Stimulated activated naive CD8-positive, alpha-beta T cell treated with anti-CD3 and anti-CD28 coated beads, Interleukin-15, Interleukin-2, amounts not matched to agents 100 ng/mL and 50 ng/mL, for 24 hours (primary cell): ENCODE measurements around the gene CKAP2L.

Experiments used
- H3K27ac Mint-ChIP-seq: one replicate; pipeline ENCODE4 v1.8.0; 2021; ENCODE audit warnings: mild to moderate bottlenecking, mixed read lengths
- H3K27me3 Mint-ChIP-seq: one replicate; pipeline ENCODE4 v1.8.0; 2021; ENCODE audit warnings: mixed read lengths
- H3K36me3 Mint-ChIP-seq: one replicate; pipeline ENCODE4 v1.8.0; 2021; ENCODE audit warnings: low read depth, mixed read lengths
- H3K4me1 Mint-ChIP-seq: one replicate; pipeline ENCODE4 v1.8.0; 2021; ENCODE audit warnings: low read depth, mixed read lengths
- H3K4me3 Mint-ChIP-seq: one replicate; pipeline ENCODE4 v1.8.0; 2021; ENCODE audit warnings: mild to moderate bottlenecking, mixed read lengths
- H3K9me3 Mint-ChIP-seq: one replicate; pipeline ENCODE4 v1.8.0; 2021; ENCODE audit warnings: mixed read lengths

Gene CKAP2L, protein sequence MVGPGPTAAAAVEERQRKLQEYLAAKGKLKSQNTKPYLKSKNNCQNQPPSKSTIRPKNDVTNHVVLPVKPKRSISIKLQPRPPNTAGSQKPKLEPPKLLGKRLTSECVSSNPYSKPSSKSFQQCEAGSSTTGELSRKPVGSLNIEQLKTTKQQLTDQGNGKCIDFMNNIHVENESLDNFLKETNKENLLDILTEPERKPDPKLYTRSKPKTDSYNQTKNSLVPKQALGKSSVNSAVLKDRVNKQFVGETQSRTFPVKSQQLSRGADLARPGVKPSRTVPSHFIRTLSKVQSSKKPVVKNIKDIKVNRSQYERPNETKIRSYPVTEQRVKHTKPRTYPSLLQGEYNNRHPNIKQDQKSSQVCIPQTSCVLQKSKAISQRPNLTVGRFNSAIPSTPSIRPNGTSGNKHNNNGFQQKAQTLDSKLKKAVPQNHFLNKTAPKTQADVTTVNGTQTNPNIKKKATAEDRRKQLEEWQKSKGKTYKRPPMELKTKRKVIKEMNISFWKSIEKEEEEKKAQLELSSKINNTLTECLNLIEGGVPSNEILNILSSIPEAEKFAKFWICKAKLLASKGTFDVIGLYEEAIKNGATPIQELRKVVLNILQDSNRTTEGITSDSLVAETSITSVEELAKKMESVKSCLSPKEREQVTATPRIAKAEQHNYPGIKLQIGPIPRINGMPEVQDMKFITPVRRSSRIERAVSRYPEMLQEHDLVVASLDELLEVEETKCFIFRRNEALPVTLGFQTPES

DNA sequence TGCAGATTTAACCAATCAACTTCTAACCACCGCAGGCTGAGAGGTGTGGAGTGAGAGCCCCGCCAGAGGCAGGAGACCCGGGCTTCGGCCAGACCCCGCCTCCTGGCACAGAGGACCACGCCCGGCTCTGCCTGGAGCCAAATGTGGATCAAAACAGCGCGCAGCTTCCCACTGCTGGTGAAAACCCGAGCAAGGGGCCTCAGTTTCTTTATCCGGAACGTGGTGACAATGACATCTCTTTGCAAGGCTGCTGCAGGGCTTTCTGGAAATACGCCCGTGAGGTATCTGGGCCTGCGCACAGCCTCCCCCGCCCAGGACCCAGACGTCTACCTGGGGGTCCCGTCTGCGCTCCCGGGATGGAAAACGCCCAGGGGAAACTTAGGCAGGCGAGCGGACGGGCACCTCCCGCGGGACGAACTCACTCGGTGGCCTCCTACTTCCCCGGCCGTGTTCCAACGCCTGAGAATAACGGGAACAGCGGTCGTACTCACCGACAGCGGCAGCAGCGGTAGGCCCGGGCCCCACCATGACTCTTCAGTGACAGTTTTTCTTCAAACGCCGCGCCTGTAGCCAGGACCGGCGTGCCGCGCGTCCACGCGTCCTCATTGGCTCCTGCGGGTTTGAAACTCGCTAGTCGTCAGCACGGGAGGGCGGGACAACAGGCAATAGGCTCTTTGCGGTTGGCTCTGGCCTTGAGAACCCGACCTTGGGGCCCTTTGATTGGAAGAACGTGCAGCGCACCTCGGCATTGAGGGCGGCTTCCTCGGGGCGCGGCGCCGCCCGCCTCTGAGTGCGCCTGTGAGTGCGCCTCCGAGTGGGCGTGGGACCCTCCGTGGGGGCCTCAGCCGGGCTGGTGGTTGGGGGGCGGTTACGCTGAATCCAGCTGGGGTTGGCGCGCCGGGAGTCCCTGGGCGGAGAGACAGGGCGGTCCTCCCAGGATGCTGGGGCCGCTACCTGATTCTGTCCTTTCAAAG lies at the start of gene CKAP2L:
TSS of gene CKAP2L (minus strand) at position 539 of the 974 bp plus-strand sequence. CDS start at position 528, 11 bp downstream.
- peaks cover 37% of the 10 kb centered on the region for H3K4me1 Mint-ChIP-seq
- H3K4me3 Mint-ChIP-seq: peak within 1 kb of the TSS; percentile 95
- H3K36me3 Mint-ChIP-seq: peaks cover 17% of the 10 kb centered on the region

DNA sequence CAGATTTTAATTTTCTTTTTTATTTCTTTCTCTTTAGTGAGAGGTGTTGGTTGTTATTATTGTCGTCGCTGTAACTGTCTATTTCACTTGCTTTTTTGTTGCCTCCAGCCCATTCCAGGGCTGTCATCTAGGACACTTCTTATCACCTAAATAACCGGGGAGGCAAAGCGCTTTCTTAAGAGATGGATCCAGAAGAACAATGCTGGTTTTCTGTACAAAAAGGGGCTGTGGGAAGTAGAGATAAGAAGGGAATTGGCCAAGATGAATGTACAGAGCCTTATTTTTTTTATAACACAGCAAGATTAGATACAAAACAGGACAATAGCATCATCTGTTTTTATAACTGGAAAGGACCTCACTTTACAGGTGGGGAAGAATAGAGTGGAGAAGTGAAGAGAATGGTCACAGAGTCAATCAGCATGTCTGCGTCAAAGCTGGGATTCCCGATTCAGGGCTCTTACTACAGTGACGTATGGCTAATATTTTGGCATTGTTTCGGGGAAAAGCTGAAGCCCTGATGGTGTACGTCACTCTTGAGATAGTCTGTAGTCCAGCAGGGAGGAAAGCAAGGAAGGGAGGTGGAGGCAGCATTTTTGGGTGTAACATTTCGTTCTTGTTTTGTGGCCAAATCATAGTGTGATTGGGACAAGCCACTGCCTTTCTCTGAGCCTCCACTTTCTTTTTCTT lies 49.0 kb upstream of the CKAP2L start:
- Mint-ChIP-seq H3K27ac (no peak overlapping the region), H3K27me3 (no peaks in the 10 kb centered on the region), H3K4me3 (no peak overlapping the region), H3K4me1 (peaks cover 26% of the 10 kb centered on the region), H3K36me3 (no peaks in the 10 kb centered on the region), H3K9me3 (peaks cover 4% of the 10 kb centered on the region)

More for the DNA sequence above, at the start of gene CKAP2L:
- peak within 1 kb of the TSS; percentile 53 for H3K27ac Mint-ChIP-seq
- no peaks in the 10 kb centered on the region for H3K9me3 Mint-ChIP-seq
- no peaks in the 10 kb centered on the region for H3K27me3 Mint-ChIP-seq

DNA sequence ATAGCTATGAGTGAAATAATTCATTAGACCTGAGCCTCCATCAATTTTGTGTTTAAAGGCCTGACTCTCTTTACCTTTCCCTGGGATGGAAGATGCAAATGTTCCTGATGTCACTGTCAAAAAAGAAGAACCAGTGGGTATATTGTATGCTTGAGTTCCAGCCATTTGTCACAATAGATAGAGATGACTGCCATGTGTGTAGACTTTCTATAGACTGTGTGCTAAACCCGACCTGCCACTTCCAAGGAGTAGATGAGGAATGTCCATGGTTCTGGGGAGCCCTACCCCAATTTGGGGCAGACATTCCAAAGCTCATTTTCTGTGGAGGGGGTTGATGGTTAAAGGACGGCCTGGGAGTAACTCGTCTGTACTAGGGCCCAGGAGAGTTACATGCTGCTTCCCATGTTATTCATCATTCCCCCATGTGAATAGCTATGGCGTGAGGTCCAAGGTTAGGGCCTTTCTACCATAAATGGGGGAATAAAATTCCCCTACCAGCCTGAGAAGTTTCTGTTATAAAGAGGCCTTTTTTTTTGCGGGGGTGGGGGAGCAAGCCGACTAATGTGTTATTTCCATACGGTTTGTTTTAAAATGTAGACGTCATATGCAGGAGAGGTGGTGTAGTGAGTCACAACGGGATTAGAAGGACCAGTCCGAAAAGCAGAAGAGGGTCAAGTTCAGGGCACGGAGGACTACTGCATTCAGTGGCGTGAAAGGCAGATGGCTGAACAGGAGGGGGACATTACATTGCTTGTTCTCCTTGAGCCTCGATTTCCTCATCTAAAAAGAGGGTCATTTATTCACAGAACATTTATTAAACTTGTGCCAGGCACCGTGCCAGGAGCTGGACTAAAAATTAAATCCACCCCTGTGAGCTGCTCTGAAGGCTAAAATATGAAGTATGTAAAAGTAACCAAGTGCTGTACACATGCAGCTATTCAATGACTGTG lies 48.2 kb upstream of the CKAP2L start:
- Mint-ChIP-seq H3K4me3 (no peak overlapping the region), H3K4me1 (peaks cover 26% of the 10 kb centered on the region), H3K36me3 (peaks cover 1% of the 10 kb centered on the region), H3K27ac (peak overlapping the region; percentile 65), H3K9me3 (peaks cover 6% of the 10 kb centered on the region), H3K27me3 (no peaks in the 10 kb centered on the region)

DNA sequence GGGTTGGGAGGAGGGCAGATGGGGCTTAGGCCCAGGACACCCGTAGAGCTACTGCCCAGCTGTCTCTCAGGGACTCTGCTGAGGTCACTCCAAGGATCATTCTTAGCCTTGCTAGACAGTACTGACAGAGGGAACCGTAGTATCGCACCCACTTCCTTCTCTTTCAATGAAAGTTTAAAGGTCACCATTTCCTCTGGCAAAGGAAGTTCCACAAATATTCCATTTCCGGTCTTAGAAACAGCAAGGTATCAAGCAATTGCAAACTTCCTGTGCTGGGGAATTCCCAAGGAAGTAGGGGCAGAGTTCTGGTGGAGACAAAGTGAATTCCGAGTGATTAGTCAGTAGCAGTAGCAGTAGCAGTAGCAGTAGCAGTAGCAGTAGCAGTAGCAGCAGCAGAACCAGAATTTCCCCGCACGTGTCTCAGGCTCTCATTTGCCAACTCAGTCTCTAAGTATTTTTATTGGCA lies 47.5 kb upstream of the CKAP2L start:
- H3K4me1 Mint-ChIP-seq: peaks cover 26% of the 10 kb centered on the region
- H3K9me3 Mint-ChIP-seq: peaks cover 12% of the 10 kb centered on the region
- H3K4me3 Mint-ChIP-seq: no peak overlapping the region
- H3K27me3 Mint-ChIP-seq: no peaks in the 10 kb centered on the region
- peaks cover 7% of the 10 kb centered on the region for H3K36me3 Mint-ChIP-seq
- peak overlapping the region; percentile 65 for H3K27ac Mint-ChIP-seq

DNA sequence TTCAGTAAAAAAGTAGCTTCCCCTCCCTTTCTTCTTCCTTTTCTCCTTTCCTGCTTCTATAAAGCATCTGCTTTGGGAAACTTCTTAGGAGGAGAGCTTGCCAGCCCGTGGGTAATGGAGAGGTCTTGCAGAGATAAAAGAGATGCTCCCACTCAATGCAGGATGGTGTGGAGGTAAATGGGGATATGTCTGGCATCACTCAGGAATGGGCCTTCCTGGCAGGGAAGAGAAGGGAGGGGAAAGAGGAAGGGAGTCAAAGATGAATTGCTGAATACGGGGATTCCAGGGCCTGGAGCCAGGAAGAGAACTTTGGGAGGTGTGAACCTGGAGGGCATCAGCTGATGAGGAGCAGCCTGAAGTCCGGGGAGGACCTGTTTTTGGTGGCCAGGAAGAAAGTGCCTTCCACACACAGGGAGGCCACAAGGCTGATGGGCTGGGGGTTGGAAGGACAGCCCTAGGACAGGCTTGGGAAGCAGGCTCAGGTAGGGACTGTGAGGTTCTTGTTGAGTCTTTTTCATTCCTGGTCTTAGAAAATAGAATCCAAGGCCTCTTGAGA lies 46.9 kb upstream of the CKAP2L start:
- peaks cover 26% of the 10 kb centered on the region for H3K4me1 Mint-ChIP-seq

DNA sequence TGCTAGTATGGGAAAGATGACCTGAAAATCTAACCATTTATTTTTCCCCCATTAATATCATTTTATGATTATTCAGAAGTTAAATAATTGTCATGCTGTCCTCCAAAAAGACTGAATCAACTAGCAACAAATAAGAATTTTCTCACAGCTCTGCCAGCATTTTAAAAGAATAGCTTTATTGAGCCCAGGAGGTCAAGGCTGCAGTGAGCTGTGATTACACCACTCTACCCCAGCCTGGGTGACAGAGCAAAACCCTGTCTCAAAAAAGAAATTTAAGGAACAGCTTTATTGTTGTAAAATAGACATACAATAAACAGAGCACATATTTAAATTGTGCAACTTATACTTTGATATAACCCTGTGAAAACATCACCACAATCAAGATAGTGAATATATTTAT lies 44.7 kb upstream of the CKAP2L start:
- H3K4me1 Mint-ChIP-seq: peaks cover 31% of the 10 kb centered on the region
- H3K27me3 Mint-ChIP-seq: no peaks in the 10 kb centered on the region
- no peak overlapping the region for H3K27ac Mint-ChIP-seq
- H3K36me3 Mint-ChIP-seq: peaks cover 11% of the 10 kb centered on the region
- no peak overlapping the region for H3K4me3 Mint-ChIP-seq
- H3K9me3 Mint-ChIP-seq: peaks cover 16% of the 10 kb centered on the region

More for the DNA sequence above, 46.9 kb upstream of the CKAP2L start:
- Mint-ChIP-seq H3K4me3 (no peak overlapping the region), H3K9me3 (peaks cover 16% of the 10 kb centered on the region), H3K27ac (peak overlapping the region; percentile 74), H3K27me3 (no peaks in the 10 kb centered on the region), H3K36me3 (peaks cover 11% of the 10 kb centered on the region)

DNA sequence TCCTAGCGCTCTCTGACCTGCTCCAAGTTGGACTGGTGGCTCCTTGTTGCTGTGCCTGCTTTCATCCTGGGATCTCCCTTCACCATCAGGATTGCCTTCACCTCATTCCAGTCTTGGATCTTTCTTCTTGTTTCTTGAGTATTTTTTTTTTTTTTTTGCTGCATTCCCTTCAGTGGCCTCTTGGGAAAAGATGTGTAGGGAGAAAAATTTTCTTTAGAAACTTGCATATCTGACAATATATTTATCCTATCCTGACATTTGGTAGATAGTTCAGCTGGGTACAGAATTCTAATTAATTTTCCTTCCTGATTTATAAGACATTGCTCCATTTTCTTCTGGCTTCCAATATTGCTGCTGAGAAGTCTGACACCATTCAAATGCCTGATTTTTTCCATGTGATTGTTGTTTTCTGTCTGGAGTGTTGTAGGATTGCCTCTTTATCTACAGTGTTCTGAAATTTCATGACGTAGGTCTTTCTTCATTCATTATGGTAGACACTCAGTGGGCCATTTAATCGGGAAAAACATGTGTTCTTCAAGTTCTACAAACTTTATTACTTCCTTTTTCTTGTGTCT lies 42.9 kb upstream of the CKAP2L start:
- H3K4me3 Mint-ChIP-seq: no peak overlapping the region
- peaks cover 35% of the 10 kb centered on the region for H3K4me1 Mint-ChIP-seq
- no peak overlapping the region for H3K27ac Mint-ChIP-seq
- peaks cover 11% of the 10 kb centered on the region for H3K36me3 Mint-ChIP-seq
- no peaks in the 10 kb centered on the region for H3K27me3 Mint-ChIP-seq
- peaks cover 16% of the 10 kb centered on the region for H3K9me3 Mint-ChIP-seq

DNA sequence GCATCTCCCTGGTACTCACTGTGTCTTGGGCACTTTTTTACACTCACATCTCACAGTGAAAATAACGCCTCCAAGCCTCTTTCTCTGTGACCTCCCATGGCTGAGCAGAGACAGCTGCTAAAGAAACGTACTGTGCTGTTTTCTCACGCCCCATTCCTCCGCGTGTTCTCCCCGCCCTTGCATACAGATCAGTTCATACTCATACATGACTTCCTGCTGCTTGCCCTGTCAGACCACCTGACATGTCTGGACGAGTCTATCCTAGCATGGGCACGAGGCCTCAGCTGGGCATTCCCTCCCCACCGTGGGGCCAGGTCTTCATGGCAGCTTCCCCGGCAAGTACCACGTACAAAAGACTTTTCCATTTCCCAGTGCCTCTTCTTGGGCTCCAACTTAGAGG lies 41.1 kb upstream of the CKAP2L start:
- Mint-ChIP-seq H3K4me1 (peaks cover 23% of the 10 kb centered on the region), H3K27me3 (no peaks in the 10 kb centered on the region), H3K9me3 (peaks cover 16% of the 10 kb centered on the region), H3K36me3 (peaks cover 11% of the 10 kb centered on the region), H3K27ac (peak overlapping the region; percentile 56), H3K4me3 (no peak overlapping the region)

DNA sequence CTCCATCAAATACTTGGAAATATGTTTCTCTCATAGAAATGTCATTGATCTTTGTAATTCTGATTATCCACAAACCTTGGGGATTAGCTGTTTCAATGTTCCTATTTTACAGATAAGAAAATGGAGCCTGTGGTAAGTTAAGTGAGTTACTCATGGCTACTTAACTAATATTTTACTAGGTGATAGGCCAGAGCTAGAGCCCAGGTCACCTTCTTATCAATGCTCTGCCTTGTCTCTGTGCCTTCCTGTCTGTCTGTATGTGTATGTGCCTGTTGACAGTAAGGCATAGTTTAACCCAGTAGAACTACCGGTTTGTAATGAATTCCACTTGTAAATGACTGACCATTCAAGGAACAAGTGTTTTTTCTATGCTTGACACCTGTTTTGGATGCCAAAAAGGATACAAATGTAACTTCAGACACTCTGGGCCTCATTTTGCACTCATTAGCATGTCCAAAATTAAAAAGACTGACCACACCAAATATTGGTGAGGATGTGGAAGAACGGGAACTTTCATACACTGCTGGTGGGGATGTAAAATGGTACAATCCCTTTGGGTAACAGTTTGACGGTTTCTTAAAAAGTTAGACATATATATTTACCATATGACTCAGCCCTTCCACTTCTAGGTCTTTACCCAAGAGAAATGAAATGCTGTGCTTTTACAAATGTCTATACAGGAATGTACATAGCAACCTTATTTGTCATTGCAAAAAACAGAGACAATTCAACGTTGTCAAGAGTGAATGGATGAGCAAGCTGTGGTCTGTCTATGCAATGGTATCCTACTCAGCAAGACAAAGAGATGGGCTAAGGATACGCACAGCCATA lies 39.5 kb upstream of the CKAP2L start:
- peaks cover 12% of the 10 kb centered on the region for H3K9me3 Mint-ChIP-seq
- H3K27ac Mint-ChIP-seq: peak overlapping the region; percentile 69
- H3K4me1 Mint-ChIP-seq: peaks cover 30% of the 10 kb centered on the region
- H3K36me3 Mint-ChIP-seq: peaks cover 11% of the 10 kb centered on the region
- H3K4me3 Mint-ChIP-seq: no peak overlapping the region
- H3K27me3 Mint-ChIP-seq: no peaks in the 10 kb centered on the region

DNA sequence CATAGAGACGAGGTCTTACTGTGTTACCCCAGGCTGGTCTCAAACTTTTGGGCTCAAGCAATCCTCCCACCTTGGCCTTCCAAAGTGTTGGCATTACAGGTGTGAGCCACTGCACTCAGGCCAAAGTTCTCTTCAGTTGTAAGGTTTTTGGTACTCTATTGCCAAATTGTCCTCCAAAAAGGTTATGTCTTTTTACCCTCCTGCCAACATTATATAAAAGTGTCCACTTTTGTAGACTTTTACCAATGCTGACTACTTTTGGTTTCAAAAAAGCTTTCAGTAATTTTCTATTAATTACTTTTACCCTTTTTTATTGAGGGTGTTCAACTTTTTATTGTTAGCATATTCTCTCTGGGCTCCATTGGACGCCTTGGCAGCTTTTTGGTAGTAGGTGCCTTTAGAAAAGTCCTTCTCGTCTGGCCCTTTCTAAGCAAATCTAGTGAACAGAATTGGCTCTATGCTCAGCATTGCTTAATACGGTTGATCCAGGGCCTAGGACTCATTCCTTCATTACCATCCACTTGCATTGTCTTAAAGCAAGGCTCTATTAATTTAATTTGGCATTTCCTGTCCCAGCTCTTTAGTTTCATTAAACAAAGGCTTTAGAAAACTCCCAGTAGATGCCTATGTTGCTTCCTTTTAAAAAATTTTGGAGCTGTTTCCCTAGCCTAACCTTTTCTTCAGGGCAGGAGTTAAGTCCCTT lies 36.6 kb upstream of the CKAP2L start:
- no peaks in the 10 kb centered on the region for H3K27me3 Mint-ChIP-seq
- no peak overlapping the region for H3K27ac Mint-ChIP-seq
- peaks cover 29% of the 10 kb centered on the region for H3K4me1 Mint-ChIP-seq
- H3K36me3 Mint-ChIP-seq: no peaks in the 10 kb centered on the region
- H3K9me3 Mint-ChIP-seq: no peaks in the 10 kb centered on the region
- no peak overlapping the region for H3K4me3 Mint-ChIP-seq

DNA sequence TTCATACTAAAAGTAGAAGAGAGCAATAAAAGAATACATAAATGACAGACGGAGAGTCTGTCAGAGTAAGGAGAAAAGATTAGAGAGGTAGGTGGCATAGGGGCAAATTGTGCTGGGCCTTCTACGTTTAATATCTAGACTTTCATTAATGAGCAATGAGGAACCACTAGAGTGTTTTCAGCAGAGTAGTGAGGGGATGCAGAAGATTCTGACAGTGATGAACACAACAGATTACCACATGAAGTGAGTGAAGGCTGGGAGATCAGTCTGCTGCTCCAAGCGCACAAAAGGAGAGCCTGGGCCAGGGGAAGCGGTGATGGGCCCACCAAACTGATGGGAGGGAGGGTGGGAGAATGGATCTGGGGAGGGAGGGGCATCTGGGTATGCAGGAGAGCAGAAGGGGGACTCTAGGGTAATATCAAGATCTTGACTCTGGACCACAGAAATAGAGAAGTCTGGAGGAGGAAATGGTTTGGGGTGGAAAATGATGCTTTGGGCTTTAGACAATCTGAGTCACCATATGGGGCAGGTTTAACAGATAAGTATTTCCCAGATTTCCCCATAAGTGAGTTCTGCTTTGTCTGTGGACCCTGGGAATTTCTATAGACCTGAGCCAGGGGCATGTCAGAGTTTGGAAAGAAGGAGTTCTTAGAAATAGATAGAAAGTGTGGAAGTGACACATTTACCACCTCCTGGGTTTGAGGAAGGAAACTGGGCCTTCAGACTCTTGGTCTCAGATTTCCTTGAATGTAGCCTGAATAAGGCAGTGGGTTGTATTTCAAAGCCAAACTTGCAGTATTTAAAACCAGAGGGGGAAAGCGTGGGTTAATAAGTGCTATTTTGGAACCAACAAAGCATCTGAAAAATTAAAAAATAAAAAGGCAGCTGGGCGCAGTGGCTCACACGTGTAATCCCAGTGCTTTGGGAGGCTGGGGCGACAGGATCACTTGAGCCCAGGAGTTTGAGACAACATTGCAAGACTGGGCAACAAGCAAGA lies 34.9 kb upstream of the CKAP2L start:
- H3K27me3 Mint-ChIP-seq: no peaks in the 10 kb centered on the region
- H3K9me3 Mint-ChIP-seq: no peaks in the 10 kb centered on the region
- peaks cover 27% of the 10 kb centered on the region for H3K4me1 Mint-ChIP-seq
- H3K4me3 Mint-ChIP-seq: no peak overlapping the region
- peak overlapping the region; percentile 3 for H3K27ac Mint-ChIP-seq
- no peaks in the 10 kb centered on the region for H3K36me3 Mint-ChIP-seq
